SK-N-SH treated with all-trans-retinoic acid at 6 μM for 48 hours (cell line): Measurements from ENCODE around the gene ZNF697.
"Not testable (repeated sequence)": the region's sequence is repeated elsewhere in the genome, so short reads cannot be mapped to it uniquely, and the experiment has no call there.

Experiments
- GLIS3 ChIP-seq: fragments of 250-450 bp; sonication (Bioruptor Pico); IDR thresholded peaks from 2 replicates; pipeline ENCODE4 v1.5.0; 2020; ENCODE audit warnings: mild to moderate bottlenecking, moderate library complexity
- PPARA ChIP-seq: fragments of 250-450 bp; sonication (Bioruptor Pico); IDR thresholded peaks from 2 replicates; pipeline ENCODE4 v1.5.0; 2020; ENCODE audit warnings: mild to moderate bottlenecking, borderline replicate concordance
- RARB ChIP-seq: fragments of 250-450 bp; sonication (Bioruptor Pico); IDR thresholded peaks from 2 replicates; pipeline ENCODE4 v1.8.0; 2021; ENCODE audit warnings: mild to moderate bottlenecking, moderate library complexity
- ZFP3 ChIP-seq: fragments of 250-450 bp; sonication (Bioruptor Pico); IDR thresholded peaks from 2 replicates; pipeline ENCODE4 v1.5.0; 2020; ENCODE audit warnings: mild to moderate bottlenecking, moderate library complexity
- ZFP30 ChIP-seq: fragments of 450-650 bp; formaldehyde crosslinking; IDR thresholded peaks from 2 replicates; pipeline ENCODE4 v1.5.0; 2022; ENCODE audit warnings: mild to moderate bottlenecking, moderate library complexity

DNA sequence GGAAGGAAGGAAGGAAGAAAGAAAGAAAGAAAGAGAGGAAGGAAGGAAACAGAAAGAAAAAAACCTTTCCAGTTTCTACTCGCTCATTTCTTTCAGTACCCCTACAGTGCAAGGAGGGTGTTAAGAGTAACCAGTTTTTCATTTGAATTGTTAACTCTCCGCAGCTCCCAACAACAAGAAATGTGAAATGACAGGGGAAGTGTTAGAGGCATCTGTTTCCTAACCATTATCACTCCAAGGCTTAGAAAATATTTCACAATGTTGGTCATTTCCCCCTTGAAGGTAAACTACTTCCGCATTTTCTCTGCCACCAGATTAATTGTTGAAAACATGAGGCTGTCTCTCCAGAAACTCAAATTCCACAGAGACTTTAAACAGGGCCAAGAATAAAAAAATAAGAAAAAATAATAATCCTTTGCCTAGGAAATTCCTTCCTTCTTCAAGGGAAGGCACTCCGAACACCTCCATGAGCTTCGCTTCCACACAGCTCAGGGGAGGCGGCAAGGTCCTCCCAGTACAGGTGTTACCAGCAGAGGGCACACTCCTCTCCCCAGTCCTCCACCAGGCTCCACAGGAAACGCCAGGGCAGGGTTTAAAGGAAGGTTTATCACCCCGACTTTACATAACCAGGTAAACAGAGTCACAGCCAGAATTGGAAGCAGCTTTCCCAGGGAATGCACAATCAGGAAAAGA is 78.0 kb downstream of the ZNF697 start:
- TF ChIP-seq RARB (CRISPR knock-in tag); ZFP30 (CRISPR knock-in tag); PPARA (CRISPR knock-in tag); ZFP3; GLIS3 (CRISPR knock-in tag): not testable (repeated sequence)
